Right renal pelvis (tissue), 4 donors: ENCODE data around the gene ATP5ME. TPM values are rescaled to one million over a fixed set of nuclear protein-coding genes. Genes with fewer than 3 reads are reported as not detected.
"Not testable (repeated sequence)": the region's sequence is repeated elsewhere in the genome, so short reads cannot be mapped to it uniquely, and the experiment has no call there.

Experiments
- DNase-seq, 4 donors: peaks; one replicate each; pipeline ENCODE4 v3.0.0-alpha.2; 2013; ENCODE audit warnings: low read depth in 4 of 4, low spot score in 3 of 4, missing footprints in 1 of 4
- polyA plus RNA-seq, 4 donors: library from polyadenylated mRNA; unstranded; fragments of 120-200 nt; gene quantifications; one replicate each; pipeline ENCODE4 v1.2.1, GENCODE V29; 2013; ENCODE audit not compliant: insufficient read length in 4 of 4

The ATP5ME gene
- polyA plus RNA-seq, 4 donors = 248 to 285 (median 271) TPM

DNA sequence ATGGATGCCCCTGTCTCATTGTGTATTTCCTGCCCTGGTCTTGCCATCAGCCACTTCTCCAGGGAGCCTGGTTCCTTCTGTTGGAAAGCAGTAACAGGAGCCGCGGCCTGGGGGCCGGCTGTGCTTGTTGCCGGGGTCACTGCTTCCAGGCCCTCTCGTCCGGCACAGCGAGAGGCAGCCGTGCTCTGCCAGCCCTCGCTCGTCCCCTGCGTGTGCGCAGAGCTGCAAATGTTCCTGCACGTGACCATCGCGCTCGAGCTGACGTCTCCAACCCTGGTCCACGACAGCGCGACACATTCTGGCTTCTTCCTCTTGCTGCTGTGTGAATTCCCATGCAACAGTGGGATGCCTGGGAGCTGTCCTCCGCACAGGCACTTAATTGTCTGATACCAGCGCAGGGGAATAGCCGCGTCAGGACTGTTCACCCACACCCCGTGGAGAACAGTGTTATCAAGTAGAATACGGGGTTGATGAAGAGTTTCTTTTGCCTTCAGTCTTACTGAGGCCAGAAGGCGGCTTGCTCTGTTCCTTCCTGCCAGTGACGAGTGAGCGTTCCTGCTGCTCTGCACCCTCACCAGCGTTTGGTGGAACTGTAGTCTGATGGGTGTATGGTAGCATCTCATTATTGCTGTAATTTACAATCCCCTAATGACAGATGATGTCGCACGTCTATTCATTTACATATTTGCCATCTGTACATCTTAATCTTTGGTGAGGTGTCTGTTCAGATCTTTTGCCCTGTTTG lies 36.4 kb downstream of the ATP5ME start:
- DNase-seq = no peak

DNA sequence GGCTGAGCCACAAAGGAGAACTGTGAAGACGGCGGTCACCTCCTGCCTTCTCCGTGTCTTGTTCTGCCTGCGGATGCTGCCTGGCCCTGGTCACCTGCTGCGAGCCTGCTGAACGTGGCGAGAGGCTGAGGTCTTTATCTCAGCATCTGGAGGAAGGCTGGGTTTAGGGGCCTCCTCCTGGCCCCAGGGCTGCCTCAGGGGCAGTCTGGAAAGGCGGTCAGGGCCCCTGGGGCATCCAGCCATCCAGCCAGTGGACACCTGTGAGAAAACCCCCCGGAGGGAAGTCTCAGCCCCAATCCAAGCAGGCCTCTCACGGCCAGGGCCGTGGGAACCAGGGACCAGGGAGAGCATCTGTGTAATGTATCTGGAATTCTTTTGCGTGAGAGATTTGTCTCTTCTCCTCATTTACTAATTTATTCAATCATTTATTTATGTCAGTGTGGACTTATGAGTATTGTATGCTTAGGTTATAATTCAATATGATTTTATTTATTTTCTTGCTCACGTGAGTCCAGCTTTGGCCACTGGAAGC lies 37.4 kb downstream of the ATP5ME start:
- no peak for DNase-seq

DNA sequence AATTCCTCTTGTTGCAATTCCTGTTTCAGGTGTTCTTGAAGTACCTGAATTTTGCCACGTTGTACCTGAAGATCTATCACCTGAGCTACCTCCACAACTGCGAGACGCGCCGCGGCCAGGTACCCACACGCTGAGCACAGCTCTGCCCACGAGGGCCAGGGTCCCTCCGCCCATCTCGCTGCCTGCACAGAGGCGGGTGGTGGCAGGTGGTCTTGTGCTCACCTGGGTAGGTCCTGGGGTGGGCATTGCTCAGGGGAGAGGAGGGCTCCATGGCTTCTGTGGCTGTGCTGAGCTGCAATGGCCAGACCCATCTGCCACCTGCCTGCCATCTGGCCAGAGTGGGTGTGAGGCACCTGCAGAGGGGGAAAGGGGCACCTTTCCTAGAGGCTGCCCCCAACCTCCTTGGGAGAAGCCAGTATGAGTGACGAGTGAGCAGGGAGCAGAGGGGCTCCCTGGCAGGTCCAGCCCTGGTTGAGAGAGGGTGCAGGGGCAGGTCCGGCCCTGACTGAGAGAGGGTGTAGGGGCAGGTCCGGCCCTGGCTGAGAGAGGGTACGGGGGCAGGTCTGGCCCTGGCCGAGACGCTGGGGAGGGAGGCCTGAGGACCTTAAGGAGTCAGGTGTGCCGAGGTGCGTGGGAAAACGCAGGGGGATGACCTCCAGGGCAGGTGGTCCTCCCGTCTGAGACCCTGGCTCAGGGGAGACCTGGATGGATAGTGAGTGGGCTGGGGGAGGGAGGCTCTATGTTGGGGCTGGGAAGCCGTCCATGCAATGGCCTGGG lies 38.0 kb downstream of the ATP5ME start:
- DNase-seq = no peak

DNA sequence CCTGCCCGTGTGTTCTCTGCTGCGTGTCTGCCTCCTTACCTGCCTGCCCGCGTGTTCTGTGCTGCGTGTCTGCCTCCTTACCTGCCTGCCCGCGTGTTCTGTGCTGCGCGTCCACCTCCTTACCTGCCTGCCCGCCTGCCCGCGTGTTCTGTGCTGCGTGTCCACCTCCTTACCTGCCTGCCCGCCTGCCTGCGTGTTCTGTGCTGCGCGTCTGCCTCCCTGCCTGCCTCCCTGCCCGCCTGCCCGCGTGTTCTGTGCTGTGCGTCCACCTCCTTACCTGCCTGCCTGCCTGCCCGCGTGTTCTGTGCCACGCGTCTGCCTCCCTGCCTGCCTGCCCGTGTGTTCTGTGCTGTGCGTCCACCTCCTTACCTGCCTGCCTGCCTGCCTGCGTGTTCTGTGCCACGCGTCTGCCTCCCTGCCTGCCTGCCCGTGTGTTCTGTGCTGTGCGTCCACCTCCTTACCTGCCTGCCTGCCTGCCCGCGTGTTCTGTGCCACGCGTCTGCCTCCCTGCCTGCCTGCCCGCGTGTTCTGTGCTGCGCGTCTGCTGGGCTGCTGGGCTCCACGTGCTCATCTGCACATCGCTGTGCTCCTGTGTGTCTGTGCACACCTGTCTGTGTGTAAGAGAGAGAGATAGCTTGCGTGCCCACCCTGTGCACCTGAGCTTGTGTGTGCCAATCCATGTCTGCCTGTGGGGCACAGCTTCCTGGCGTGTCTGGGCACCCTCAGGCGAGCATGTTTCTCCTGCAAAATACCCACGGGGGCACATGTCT lies 38.8 kb downstream of the ATP5ME start:
- DNase-seq = not testable (repeated sequence)

DNA sequence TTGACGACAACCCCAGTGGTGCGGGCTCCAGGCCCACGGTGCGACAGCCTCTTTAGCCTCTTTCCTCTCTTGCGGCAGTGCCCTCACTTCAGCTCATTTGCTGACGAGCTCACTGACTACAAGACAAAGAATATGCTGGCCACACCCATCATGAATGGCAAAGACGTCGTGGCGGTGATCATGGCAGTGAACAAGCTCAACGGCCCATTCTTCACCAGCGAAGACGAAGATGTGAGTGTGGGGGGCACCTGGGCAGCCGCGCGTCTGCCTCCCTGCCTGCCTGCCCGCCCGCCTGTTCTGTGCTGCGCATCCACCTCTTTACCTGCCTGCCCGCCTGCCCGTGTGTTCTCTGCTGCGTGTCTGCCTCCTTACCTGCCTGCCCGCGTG lies 39.5 kb downstream of the ATP5ME start:
- DNase-seq = no peak

DNA sequence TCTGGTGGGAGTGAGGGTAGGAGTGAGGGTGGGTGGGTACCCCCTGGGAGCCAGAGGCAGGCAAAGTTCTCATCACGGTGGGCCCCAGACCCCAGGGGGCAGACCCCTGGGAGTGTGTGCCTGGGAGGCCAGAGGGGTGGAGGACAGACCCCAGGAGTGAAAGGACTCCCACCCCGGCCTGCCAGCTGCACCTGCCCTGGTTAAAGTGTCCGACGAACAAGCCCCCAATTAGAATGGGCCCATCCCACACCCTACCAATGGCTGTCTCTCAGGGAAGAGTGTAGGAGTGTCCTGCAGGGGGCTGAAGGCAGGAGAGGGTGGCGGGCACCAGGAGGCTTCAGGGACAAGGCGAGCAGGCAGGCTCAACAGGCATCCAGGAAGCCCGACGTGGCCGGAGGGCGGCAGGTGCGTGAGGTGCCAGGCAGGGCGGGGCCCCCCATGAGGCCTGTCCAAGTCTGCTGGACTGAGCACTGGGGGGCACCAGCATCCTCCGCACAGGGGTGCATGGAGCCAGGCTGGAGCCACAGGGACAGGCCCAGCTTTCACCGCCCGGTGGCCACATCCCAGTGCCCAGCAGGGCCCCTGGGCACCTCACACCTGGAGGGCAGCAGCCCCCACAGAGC lies 40.0 kb downstream of the ATP5ME start:
- DNase-seq = no peak

DNA sequence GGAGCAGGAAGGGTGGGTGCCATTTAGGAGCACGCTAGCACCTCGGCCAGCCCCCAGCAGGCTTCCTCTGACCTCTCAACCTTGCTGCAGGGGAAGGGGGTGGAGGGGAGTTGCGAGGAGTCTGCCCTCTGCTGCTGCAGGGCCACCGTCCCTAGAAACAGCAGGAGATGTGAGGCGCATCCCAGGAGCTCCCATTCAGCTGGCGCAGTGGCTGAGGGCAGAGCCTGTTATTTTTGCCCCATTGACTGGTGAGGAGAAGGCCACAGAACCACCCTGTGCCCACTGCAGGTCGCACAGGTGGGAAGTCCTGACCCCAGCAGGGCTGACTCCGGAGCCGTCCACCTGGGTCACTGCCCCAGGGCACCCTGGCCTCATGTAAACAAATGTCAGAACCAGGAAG lies 40.7 kb downstream of the ATP5ME start:
- DNase-seq = no peak

DNA sequence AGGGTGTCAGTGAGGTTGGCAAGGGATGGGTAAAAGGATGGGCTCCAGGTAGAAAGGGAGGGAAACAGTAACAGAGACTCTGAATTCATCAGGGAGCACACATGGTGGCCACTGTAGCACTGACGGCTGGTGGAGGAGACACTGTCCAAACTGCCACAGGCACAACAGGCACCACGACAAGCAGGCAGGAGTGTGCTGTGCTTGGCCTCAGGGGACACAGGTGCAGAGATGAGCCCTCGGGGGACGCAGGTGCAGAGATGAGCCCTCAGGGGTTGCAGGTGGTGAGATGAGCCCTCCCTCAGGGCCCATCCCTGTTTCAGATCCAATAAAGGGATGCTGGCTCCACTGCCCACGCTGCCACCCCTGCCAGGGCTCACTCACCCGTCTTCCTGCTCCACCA lies 41.1 kb downstream of the ATP5ME start:
- no peak for DNase-seq

DNA sequence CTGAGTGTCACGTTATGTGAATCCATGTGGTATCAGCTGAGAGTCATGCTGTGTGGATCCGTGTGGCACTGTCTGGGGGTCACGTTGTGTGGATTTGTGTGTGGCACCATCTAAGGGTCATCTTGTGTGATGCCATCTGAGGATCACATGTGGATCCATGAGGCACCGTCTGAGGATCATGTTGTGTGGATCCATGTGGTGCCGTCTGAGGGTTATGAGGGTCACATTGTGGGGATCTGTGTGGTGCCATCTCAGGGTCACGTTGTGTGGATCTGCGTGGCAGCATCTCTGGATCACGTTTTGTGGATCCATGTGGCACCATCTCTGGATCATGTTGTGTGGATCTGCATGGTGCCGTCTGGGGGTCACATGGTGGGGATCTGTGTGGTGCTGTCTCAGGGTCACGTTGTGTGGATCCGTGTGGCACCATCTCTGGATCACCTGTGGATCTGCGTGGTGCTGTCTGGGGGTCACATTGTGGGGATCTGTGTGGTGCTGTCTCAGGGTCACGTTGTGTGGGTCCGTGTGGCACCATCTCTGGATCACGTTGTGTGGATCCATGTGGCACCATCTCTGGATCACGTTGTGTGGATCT lies 41.8 kb downstream of the ATP5ME start:
- DNase-seq = no peak

DNA sequence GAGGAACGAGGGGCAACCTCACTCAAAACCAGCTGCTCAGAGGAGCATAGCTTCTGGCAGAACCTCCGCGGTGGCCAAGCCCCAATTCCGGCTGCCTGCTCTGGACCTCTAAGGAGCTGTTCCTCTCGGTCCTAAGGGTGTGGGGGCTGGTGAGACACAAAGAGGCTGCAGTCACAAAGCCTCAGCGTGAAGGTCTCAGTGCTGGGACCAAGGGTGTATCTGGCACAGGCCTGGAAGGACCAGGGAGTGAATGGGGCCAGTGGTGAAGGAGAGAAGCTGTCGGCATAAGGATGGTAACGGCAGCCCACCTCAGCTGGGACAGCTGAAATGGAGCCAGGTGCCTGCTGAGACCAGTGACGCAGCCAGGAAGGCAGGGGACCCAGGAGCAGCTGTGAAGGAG lies 43.4 kb downstream of the ATP5ME start:
- DNase-seq = no peak

DNA sequence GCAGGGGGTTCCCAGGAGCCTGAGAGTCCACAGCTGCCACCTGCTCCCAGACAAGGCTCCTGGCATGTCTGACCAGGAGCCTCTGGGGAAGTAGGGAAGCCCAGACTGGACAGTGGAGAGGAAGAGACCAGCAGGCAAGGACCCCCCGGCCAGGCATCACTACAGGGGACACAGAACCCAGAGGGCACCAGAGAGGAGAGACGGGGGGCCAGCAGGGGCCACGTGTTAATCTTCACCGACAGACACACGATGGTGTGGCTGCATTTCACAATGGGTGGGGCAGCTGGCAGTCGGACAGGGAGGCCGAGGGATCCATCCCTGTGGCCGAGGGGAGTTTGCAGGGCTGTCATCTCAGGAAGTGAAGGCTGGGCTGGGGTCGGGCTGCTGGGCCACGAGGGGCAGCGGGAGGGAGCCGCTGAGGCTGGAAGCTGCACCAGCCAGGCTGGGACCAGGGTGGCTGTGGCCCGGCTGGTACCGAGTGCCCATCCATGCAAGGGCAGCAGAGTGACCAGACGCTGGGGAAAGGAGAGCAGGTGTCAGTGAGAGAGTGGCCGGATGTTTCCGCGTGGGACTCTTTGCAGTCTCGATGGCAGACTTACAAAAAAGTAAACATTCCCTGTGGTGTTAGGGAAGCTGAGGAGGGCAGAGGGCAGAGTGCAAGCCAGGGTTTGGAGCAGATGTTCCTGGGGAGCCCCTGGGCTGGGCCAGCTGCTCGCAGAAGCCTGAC lies 44.0 kb downstream of the ATP5ME start:
- DNase-seq = no peak

DNA sequence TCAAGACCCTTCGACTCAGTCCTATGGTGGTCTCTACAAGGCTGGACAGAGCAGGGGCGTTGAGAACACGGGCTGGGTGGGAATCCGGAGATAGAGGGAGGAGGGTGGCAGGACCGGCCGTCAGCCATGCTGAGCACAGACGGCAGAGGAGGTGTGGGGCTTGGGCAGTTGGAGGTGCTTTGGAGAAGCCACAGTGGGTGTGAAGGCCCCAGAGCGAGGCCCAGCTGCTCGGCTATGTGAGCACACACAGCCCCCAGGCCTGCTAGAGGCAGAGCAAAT lies 44.5 kb downstream of the ATP5ME start:
- DNase-seq = no peak

DNA sequence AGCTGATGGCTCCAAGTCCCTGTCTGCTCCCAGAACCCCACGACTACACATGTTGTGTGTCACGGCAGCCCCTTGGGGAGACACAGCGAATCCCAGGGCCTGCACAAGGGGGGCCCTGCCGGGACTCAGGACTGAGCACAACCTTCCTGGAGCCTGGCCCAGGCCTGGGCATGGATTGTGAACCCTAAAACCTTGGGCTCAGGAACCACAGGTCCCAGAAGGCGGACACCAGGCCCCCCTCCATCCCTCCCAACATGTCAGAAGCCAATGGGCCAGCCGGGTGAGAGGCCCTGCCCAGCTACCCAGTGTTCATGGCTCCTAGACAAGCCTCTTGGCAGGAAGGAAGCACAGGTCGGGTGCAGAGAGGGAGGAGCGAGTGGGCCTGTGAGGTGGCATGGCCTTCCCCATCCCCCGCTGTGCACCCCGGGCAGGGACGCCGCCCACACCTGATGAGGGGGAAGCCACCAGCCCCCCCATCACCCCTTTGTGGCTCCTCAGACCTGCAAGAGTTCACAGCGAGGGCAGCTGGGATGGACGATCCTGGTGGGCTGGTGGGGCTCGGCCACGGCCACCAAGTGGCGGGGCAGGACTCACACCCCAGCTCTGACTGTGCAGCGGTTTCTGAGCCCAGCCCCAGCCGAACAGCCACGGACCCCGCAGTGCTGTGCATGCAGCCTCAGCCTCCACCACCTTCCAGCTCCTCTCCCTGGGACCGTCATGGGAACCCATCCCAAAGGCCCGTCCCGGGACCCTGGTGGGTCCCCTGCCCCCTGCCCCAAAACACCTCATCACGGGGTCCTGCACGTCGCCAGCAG lies 45.0 kb downstream of the ATP5ME start:
- no peak for DNase-seq

DNA sequence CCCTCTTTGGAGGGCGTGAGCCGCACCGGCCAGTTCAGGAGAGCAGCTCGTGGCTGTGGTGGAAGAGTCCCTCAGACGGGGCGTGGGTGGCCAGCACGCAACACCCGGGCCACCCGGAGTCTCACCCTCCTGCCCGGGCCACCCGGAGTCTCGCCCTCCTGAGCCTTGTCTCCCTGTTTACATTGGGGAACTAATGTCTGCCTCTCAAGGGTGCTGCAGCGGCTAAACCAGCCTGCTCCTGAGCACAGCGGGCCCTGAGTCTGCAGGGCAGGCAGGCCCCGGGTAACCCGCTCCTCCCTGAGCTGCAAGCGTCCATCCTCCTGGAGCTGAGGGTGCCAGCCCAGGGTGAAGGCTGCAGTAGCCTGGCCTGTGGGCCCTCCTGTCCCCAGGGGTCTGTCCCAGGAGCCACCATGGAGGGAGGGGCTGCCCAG lies 45.8 kb downstream of the ATP5ME start:
- no peak for DNase-seq

DNA sequence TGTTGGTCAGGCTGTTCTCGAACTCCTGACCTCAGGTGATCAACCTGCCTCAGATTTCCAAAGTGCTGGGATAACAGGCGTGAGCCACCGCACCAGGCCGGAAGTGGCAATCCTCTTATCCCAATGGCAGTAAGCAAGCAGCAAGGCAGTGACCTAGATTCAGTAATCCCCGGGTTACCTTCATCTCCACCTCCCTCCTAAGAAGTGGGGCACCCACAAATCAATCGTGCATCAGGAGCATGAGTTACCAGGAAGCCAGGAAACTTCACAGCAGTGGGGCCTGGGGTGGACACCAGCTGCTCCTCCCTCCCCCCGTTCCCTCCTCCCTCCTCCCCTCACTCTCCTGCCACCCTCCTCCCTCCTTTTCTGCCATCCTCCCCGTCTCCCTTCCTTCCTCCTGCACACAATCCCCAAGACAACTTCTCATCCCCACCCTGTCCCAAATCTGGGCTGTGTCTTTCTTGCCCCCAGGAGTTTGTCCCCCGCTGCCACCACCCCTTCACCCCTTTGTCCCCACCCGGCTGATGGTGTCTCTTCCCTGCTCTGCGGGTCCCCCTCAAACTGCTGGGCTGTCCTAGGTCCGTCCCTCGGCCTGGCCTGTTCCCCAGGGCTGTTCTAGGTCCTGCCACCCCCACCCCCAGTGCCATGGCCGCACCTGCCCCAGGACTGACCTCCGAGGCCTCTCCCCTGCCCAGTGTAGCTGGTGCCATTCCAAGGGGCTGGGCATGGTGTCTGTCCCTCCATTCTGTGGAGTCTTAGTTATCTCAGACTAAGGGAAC lies 46.5 kb downstream of the ATP5ME start:
- no peak for DNase-seq

DNA sequence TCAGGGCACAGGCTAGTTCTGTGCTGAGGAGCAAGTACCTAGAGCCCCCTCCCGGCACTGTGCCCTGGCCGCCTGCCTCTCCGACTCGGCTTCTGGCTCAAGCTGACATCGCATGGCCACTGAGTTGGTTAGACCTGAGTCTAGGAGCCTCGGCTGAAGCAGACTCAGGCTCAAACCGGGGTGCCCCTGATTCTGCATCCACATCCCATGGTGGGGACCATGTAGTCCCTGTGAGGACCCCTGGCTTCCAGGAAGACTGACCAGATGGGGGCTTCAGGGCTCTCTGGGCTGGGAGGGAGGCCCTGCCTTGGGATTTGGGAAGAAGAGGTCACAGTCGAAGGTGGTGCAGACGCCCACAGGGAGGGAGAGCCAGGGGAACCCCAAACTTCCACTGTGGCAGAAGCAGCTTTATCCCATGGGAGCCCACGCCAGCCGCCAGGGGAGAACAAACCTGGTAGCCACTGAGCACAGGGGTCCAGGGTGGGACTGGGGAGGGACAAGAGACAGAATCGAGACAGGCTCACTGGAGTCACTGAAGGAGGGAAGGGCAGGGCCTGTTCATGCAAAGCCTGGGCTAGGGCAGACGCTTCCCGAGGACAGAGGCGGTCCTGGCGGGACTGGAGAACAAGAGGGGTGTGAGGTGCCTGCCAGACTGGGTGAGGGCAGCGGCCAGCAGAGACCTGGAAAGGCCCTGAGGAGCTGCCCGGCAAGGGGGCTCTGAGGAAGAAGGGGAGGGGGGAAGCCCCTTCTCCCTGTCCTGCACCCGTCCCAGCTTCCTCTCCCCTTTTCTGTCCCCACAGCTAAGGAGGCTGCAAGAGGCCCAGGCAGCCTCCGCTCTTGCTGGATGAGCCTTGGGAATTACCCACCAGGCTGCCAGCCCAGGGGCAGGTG lies 47.6 kb downstream of the ATP5ME start:
- no peak for DNase-seq

DNA sequence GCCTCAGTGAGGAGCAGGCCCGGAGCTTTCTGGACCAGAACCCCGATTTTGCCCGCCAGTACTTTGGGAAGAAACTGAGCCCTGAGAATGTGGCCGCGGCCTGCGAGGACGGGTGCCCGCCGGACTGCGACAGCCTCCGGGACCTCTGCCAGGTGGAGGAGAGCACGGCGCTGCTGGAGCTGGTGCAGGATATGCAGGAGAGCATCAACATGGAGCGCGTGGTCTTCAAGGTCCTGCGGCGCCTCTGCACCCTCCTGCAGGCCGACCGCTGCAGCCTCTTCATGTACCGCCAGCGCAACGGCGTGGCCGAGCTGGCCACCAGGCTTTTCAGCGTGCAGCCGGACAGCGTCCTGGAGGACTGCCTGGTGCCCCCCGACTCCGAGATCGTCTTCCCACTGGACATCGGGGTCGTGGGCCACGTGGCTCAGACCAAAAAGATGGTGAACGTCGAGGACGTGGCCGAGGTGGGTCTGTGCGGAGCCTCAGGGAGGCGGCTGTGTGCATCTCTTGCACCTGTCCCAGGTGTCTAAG lies 48.4 kb downstream of the ATP5ME start:
- DNase-seq = no peak
